Endothelial cell of umbilical vein (primary cell): ENCODE results near the gene CSMD2. TPM values are rescaled to one million over a fixed set of nuclear protein-coding genes. Genes with fewer than 3 reads are reported as not detected.

Experiments used
- BruUV-seq: library from RNA; stranded (reverse); fragments of 400-500 nt; replicated peaks from 2 replicates; lab custom pipeline; 2021; lab: Mats Ljungman, UMichigan
- CTCF ChIA-PET: fragments of 300-600, 350-600 bp; sonication (Branson Sonifier 250); formaldehyde crosslinking; loops from one replicate; lab custom pipeline; 2021; ENCODE audit warnings: antibody characterized with exemption, inconsistent platforms; lab: Charles Lee
- POLR2A ChIA-PET: fragments of 300-600, 350-600 bp; sonication (Branson Sonifier 250); formaldehyde crosslinking; loops from one replicate; lab custom pipeline; 2021; ENCODE audit warnings: antibody characterized with exemption, inconsistent platforms; lab: Charles Lee
- DNase-seq: peaks from one replicate; pipeline ENCODE4 v3.0.0-alpha.2; 2011; ENCODE audit warnings: low read depth, low spot score
- FAIRE-seq: peaks from 2 replicates; lab custom pipeline; 2011; peaks lifted over from hg19 to GRCh38; lab: Jason Lieb, UNC
- H2AFZ ChIP-seq: 2 replicates; pipeline ENCODE4 v1.6.0; 2012; ENCODE audit warnings: low read depth, low read length, control low read depth, inconsistent platforms
- H3K27ac ChIP-seq: 2 replicates; pipeline ENCODE4 v1.5.1; 2011; ENCODE audit warnings: low read depth, mild to moderate bottlenecking, control low read depth, low read length, moderate library complexity; ENCODE audit not compliant: insufficient read depth
- H3K27me3 ChIP-seq, 2 experiments: 2 replicates each; pipeline versions ENCODE4 v1.6.0 to v1.6.1; 2011; ENCODE audit warnings: low read length in 2 of 2, mixed read lengths in 1 of 2; ENCODE audit not compliant: control insufficient read depth in 2 of 2, insufficient read depth in 2 of 2
- H3K36me3 ChIP-seq, 2 experiments: 2 replicates in 1 of 2; 3 replicates in 1 of 2; pipeline ENCODE4 v1.5.1; 2011; ENCODE audit warnings: low read length in 2 of 2, mild to moderate bottlenecking in 1 of 2, moderate library complexity in 1 of 2; ENCODE audit not compliant: control insufficient read depth in 2 of 2, insufficient read depth in 2 of 2; ENCODE audit errors: extremely low read depth in 1 of 2
- H3K4me1 ChIP-seq: 3 replicates; pipeline ENCODE4 v1.5.1; 2011; ENCODE audit warnings: mild to moderate bottlenecking, low read length; ENCODE audit not compliant: control insufficient read depth, insufficient read depth; ENCODE audit errors: extremely low read depth
- H3K4me2 ChIP-seq: 2 replicates; pipeline ENCODE4 v1.6.1; 2011; ENCODE audit warnings: low read length, control low read depth, mixed read lengths; ENCODE audit not compliant: insufficient read depth
- H3K4me3 ChIP-seq, 3 experiments: fragments of 200-600 bp in 1 of 3; sonication (generic), shearing (Covaris generic) in 1 of 3; replicated peaks in 1 of 3; 2 replicates each; pipeline ENCODE4 v1.5.1; 2011 to 2016; ENCODE audit warnings: control low read depth in 3 of 3, low read length in 3 of 3, mild to moderate bottlenecking in 2 of 3, inconsistent platforms in 1 of 3, low read depth in 1 of 3, moderate library complexity in 1 of 3; ENCODE audit not compliant: insufficient read depth in 1 of 3
- H3K79me2 ChIP-seq: 2 replicates; pipeline ENCODE4 v1.6.0; 2012; ENCODE audit warnings: low read length, inconsistent platforms; ENCODE audit not compliant: control insufficient read depth, insufficient read depth
- H3K9ac ChIP-seq: replicated peaks from 2 replicates; pipeline ENCODE3; 2011; ENCODE audit warnings: low read length, control low read depth; ENCODE audit not compliant: insufficient read depth; ENCODE audit errors: extremely low read depth
- H3K9me1 ChIP-seq: replicated peaks from 3 replicates; pipeline ENCODE4 v1.6.0; 2011; ENCODE audit warnings: mild to moderate bottlenecking, low read length; ENCODE audit not compliant: control insufficient read depth, insufficient read depth; ENCODE audit errors: extremely low read depth
- H3K9me3 ChIP-seq: replicated peaks from 2 replicates; pipeline ENCODE4 v1.5.1; 2012; ENCODE audit warnings: low read length, inconsistent platforms; ENCODE audit not compliant: control insufficient read depth, insufficient read depth
- H4K20me1 ChIP-seq: replicated peaks from 2 replicates; pipeline ENCODE3; 2011; ENCODE audit warnings: mild to moderate bottlenecking, low read length; ENCODE audit not compliant: control insufficient read depth, insufficient read depth; ENCODE audit errors: extremely low read depth
- EZH2 ChIP-seq: IDR thresholded peaks from 2 replicates; pipeline ENCODE4 v1.6.1; 2012; ENCODE audit warnings: borderline replicate concordance, low read depth, mild to moderate bottlenecking, moderate library complexity, low read length, inconsistent platforms; ENCODE audit not compliant: severe bottlenecking
- FOS ChIP-seq: IDR thresholded peaks from 2 replicates; pipeline ENCODE4 v1.6.1; 2011; ENCODE audit warnings: mild to moderate bottlenecking, low read length, moderate library complexity, borderline replicate concordance; ENCODE audit not compliant: insufficient read depth
- GATA2 ChIP-seq: IDR thresholded peaks from 2 replicates; pipeline ENCODE4 v1.7.0; 2011; ENCODE audit warnings: low read depth, mild to moderate bottlenecking, moderate library complexity, mixed read lengths, low read length; ENCODE audit not compliant: insufficient read length, insufficient read depth
- JUN ChIP-seq: IDR thresholded peaks from 2 replicates; pipeline ENCODE4 v1.6.1; 2011; ENCODE audit warnings: borderline replicate concordance, low read depth; ENCODE audit not compliant: insufficient read length, insufficient read depth
- MYC ChIP-seq: IDR thresholded peaks from one replicate; pipeline ENCODE4 v1.6.1; 2011; ENCODE audit warnings: mild to moderate bottlenecking, low read depth, low read length
- POLR2A ChIP-seq: IDR thresholded peaks from 2 replicates; pipeline ENCODE4 v1.6.1; 2012; ENCODE audit warnings: low read depth, mild to moderate bottlenecking, control low read depth, low read length
- POLR2AphosphoS5 ChIP-seq: IDR thresholded peaks from 2 replicates; pipeline ENCODE4 v1.6.1; 2012; ENCODE audit warnings: low read depth, mild to moderate bottlenecking, control low read depth, low read length, moderate library complexity; ENCODE audit not compliant: insufficient read depth
- dilution Hi-C: fragments of 300-500 bp; cut with MboI; formaldehyde crosslinking; loops from one replicate; pipeline ENCODE4 v1.15.0; 2019; ENCODE audit warnings: low sequenced_read_pairs; ENCODE audit not compliant: extremely low pct_ligation_motif_present
- intact Hi-C: fragments of 100-400 bp; cut with micrococcal nuclease; formaldehyde crosslinking; loops from one replicate; pipeline ENCODE4 v1.10.0; 2022
- polyA plus RNA-seq, 4 experiments: library from polyadenylated mRNA; depleted of rRNA in 3 of 4; stranded (reverse) in 3 of 4; unstranded in 1 of 4; fragments of >200 nt; gene quantifications; 2 replicates each; pipeline versions ENCODE4 v1.2.1 to v1.2.3, GENCODE V29; 2011 to 2012; ENCODE audit warnings: missing spikeins in 1 of 4
- total RNA-seq: library from RNA; stranded (reverse); gene quantifications from 2 replicates; pipeline ENCODE4 v1.2.3, GENCODE V29; 2021
- TF ChIP-seq, protein P1 (sequence below), 2 donors: IDR thresholded peaks; 1 replicate in 1 of 2; 2 replicates in 1 of 2; pipeline ENCODE4 v1.5.1; 2011; ENCODE audit warnings: low read length in 2 of 2, mild to moderate bottlenecking in 2 of 2, moderate library complexity in 2 of 2, control low read depth in 1 of 2, inconsistent platforms in 1 of 2, low read depth in 1 of 2; ENCODE audit not compliant: insufficient read depth in 1 of 2; ENCODE audit errors: extremely low read depth in 1 of 2
- TF ChIP-seq, protein P2 (sequence below): IDR thresholded peaks from 2 replicates; pipeline ENCODE4 v1.6.1; 2011; ENCODE audit not compliant: insufficient read depth, insufficient read length

The CSMD2 gene
- total and polyA plus RNA-seq, 2 donors (not counting 3 experiments of a cell fraction or from before 2014, with no cell fraction given) = under 0.01 TPM; not detected in 1

DNA sequence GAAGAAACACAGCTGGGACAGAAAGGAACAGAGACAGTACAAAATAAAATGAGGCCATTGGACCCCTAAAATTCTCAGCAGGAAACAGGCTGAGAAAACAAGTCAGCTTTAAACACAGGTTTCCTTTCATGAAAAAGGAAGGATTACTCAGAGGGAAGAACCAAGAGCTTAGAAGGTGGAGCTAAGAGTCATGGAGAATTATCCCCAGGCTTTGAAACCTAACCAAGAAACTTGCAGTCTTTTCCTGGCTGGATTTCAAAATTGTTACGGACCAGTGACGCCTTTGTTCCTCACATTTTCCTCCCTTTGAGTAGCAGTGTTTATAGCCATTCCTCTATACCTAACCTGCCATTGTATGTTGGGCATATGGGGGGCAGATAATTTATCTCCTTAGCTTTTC, 292.3 kb downstream of the CSMD2 start:
- Histone ChIP-seq H3K9ac (no peak overlapping the region), H3K27ac (no peak overlapping the region), H3K4me3 (no peak overlapping the region), H2AFZ (no peak overlapping the region), H4K20me1 (no peaks in the 10 kb centered on the region), H3K9me1 (no peaks in the 10 kb centered on the region), H3K79me2 (no peaks in the 10 kb centered on the region), H3K4me1 (no peaks in the 10 kb centered on the region), H3K27me3 (no peaks in the 10 kb centered on the region), H3K36me3 (no peaks in the 10 kb centered on the region), H3K4me2 (no peak overlapping the region), H3K9me3 (peaks cover 6% of the 10 kb centered on the region)
- CTCF ChIA-PET = no interaction called here
- POLR2A ChIA-PET = no interaction called here
- BruUV-seq = no TSS peak
- dilution Hi-C loops = no loop called here
- DNase-seq (no peak), FAIRE-seq (no peak)
- intact Hi-C loops = no loop called here
- TF ChIP-seq, protein P1, sequence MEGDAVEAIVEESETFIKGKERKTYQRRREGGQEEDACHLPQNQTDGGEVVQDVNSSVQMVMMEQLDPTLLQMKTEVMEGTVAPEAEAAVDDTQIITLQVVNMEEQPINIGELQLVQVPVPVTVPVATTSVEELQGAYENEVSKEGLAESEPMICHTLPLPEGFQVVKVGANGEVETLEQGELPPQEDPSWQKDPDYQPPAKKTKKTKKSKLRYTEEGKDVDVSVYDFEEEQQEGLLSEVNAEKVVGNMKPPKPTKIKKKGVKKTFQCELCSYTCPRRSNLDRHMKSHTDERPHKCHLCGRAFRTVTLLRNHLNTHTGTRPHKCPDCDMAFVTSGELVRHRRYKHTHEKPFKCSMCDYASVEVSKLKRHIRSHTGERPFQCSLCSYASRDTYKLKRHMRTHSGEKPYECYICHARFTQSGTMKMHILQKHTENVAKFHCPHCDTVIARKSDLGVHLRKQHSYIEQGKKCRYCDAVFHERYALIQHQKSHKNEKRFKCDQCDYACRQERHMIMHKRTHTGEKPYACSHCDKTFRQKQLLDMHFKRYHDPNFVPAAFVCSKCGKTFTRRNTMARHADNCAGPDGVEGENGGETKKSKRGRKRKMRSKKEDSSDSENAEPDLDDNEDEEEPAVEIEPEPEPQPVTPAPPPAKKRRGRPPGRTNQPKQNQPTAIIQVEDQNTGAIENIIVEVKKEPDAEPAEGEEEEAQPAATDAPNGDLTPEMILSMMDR (IDR thresholded peaks at IDR 0.05; ENCODE audit: extremely low read depth in 1 of 2, insufficient read depth in 1 of 2, low read depth in 1 of 2, low read length in 2 of 2) = no peak
- no peak for TF ChIP-seq POLR2A
- TF ChIP-seq POLR2AphosphoS5 = no peak
- no peak for TF ChIP-seq FOS
- TF ChIP-seq, protein P2, sequence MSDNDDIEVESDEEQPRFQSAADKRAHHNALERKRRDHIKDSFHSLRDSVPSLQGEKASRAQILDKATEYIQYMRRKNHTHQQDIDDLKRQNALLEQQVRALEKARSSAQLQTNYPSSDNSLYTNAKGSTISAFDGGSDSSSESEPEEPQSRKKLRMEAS = no peak
- no peak for TF ChIP-seq JUN
- no peak for TF ChIP-seq MYC
- TF ChIP-seq GATA2 = no peak
- TF ChIP-seq EZH2 = no peak
